PC-9 (cell line): ENCODE data around the gene DNAJC7.

ENCODE experiments used
- EZH2 ChIP-seq: fragments of 200-600 bp; sonication (generic); IDR thresholded peaks from 2 replicates; pipeline ENCODE4 v1.8.0; 2017; ENCODE audit warnings: antibody characterized with exemption, low read depth
- TF ChIP-seq, protein P1 (sequence below): fragments of 200-600 bp; sonication (generic); conservative IDR thresholded peaks from 2 replicates; pipeline ENCODE4 v1.6.1; 2017; ENCODE audit warnings: mixed run types, antibody characterized with exemption, mild to moderate bottlenecking, moderate library complexity

DNA sequence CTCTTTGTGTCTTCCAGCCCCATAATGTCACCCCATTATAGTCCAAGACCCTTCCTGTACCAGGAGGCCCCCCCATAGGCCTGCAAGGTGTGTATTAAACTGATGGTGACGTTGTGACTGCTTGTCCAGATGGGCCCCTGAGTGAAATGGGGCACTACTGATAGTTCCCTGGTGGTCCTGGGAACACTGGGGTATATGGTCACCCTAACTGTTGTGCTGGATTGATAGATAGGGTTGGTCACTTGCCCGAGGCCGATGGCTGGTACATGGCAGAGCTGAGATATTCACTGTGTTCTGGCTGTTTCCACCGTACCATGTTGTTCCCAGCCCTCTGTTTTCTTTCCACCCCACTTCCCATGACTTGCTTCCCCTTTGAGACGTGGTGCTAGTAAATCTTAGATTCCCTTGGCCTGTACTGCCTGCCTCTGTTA, 46.3 kb downstream of the DNAJC7 start:
- TF ChIP-seq, protein P1, sequence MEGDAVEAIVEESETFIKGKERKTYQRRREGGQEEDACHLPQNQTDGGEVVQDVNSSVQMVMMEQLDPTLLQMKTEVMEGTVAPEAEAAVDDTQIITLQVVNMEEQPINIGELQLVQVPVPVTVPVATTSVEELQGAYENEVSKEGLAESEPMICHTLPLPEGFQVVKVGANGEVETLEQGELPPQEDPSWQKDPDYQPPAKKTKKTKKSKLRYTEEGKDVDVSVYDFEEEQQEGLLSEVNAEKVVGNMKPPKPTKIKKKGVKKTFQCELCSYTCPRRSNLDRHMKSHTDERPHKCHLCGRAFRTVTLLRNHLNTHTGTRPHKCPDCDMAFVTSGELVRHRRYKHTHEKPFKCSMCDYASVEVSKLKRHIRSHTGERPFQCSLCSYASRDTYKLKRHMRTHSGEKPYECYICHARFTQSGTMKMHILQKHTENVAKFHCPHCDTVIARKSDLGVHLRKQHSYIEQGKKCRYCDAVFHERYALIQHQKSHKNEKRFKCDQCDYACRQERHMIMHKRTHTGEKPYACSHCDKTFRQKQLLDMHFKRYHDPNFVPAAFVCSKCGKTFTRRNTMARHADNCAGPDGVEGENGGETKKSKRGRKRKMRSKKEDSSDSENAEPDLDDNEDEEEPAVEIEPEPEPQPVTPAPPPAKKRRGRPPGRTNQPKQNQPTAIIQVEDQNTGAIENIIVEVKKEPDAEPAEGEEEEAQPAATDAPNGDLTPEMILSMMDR, result no peak
- no peak for TF ChIP-seq EZH2
